Coronary artery (tissue), 2 donors: Measurements from ENCODE around the gene TIMM10.

Experiments
- DNase-seq: peaks from one replicate; pipeline ENCODE4 v3.0.0-alpha.2; 2017; ENCODE audit warnings: low spot score
- H3K27ac ChIP-seq, 2 donors: fragments of 200-600 bp; sonication (generic); one replicate each; pipeline ENCODE4 v1.5.1; 2016 to 2019
- H3K4me3 ChIP-seq: fragments of 200-600 bp; sonication (generic); 2 replicates; pipeline ENCODE4 v1.5.1; 2016; ENCODE audit warnings: mild to moderate bottlenecking, moderate library complexity
- CTCF ChIP-seq: fragments of 200-600 bp; sonication (generic); IDR thresholded peaks from one replicate; pipeline ENCODE4 v1.5.1; 2019; ENCODE audit warnings: antibody characterized with exemption

TIMM10 gene

GRCh38 chr11:57491371-57492061 lies 39.0 kb downstream of the TIMM10 start:
- Histone ChIP-seq H3K27ac (no peak overlapping the region), H3K4me3 (no peak overlapping the region)
- no peak for DNase-seq
- TF ChIP-seq CTCF, result no peak

GRCh38 chr11:57490456-57491248 lies 39.9 kb downstream of the TIMM10 start:
- no peak for DNase-seq
- TF ChIP-seq CTCF, result no peak
- Histone ChIP-seq H3K4me3 (no peak overlapping the region), H3K27ac (no peak overlapping the region)

GRCh38 chr11:57487920-57488659 lies 42.5 kb downstream of the TIMM10 start:
- Histone ChIP-seq H3K4me3 (no peak overlapping the region), H3K27ac (no peak overlapping the region)
- TF ChIP-seq CTCF, result no peak
- no peak for DNase-seq

- Histone ChIP-seq H3K27ac (no peak overlapping the region), H3K4me3 (no peak overlapping the region)
- no peak for DNase-seq
- TF ChIP-seq CTCF, result no peak
Observed at GRCh38 chr11:57487021-57487778, 43.4 kb downstream of the TIMM10 start.

- DNase-seq, result no peak
- no peak overlapping the region for H3K4me3 ChIP-seq
- TF ChIP-seq CTCF, result no peak
- H3K27ac ChIP-seq, result no peak overlapping the region
Observed at GRCh38 chr11:57485217-57485990, 45.1 kb downstream of the TIMM10 start.

- Histone ChIP-seq H3K4me3 (no peak overlapping the region), H3K27ac (no peak overlapping the region)
- no peak for TF ChIP-seq CTCF
- DNase-seq, result no peak
Observed at GRCh38 chr11:57484141-57484710, 46.3 kb downstream of the TIMM10 start.
